AG09319 (cell line): Measurements from ENCODE around the gene HDAC4.

Experiments used
- DNase-seq: peaks from one replicate; pipeline ENCODE4 v3.0.0-alpha.2; 2010; ENCODE audit warnings: low read depth; ENCODE audit errors: extremely low read depth
- CTCF ChIP-seq: IDR thresholded peaks from 2 replicates; pipeline ENCODE4 v1.5.1; 2011; ENCODE audit warnings: low read depth, mild to moderate bottlenecking, inconsistent platforms, low read length, moderate library complexity

Gene HDAC4

DNA sequence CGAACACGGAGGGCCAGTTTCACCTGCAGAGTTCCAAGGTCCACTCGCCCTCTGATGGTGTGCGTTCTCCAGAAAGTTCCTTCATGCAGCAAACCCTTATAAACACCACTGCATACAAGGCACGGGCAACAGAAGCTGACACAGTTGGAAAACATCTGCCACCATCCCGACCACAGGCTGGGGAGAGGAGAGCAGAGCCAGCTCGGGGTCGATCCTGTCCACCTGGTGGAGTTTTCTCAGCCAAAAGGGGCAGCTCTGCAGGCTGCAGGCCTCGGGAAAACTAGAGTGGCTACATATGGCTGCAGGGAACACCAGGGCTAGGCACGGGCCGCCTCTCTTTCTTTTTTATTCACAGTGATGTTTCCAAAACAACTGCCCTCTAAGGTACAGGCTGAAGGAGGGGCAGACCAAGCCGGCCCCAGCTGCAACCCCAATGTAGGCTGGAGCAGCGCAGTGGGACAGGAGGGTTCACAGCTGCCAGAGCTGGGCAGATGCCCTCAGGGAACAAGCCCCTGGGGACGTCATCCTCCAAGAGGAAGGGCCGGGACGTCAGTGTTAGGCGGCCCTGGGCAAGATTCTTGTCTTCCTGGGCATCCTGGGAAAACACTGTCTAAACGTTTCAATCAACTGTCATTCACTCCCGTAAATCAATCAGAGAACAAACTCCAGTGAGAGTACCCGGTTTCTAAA, 278.3 kb downstream of the HDAC4 start:
- DNase-seq: no peak

DNA sequence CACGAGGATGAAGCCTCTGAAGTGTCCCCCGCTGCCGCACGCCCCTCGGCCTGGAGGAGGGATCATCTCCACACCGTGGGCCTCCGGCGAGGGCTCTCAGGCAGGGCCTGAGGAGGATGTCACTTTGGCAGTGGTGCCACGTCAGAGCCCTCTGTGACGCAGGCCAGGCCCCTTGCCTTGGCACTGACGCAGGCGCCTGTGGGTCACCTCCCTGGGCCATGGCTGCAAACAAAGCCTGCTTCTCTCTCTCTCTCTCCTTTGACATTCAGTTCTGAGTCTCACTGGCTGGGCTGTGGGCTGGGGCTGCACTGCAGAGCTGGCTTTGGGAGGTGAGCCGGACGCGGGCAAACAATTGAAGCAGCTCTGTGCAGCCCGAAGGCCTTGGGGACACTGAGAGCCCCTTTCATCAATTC, 279.2 kb downstream of the HDAC4 start:
- no peak for TF ChIP-seq CTCF
- DNase-seq: no peak

More for the DNA sequence above, 278.3 kb downstream of the HDAC4 start:
- TF ChIP-seq CTCF: no peak

DNA sequence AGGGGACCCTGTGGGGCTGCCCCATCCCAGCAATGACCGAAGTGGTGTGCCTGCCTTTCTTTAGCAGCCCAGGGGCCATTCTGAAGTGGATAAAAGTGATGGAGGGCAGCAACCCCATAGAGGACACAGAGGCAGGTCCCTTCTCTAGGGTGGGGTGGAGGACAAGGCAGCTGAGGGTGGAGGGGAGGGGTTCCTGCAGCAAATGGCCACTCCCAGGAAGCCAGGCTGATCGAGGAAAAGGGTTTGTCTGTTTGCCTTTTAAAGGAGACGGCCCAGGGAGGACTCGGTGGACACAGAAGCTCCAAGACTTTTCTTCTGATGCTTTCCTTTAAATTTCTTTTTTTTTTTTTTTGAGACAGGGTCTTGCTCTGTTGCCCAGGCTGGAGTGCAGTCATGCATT, 280.2 kb downstream of the HDAC4 start:
- no peak for DNase-seq
- TF ChIP-seq CTCF: no peak

- no peak for DNase-seq
- TF ChIP-seq CTCF: no peak; the same call in 1 of the 2 replicates
Measured at GRCh38 chr2:239119346-239120126, 281.3 kb downstream of the HDAC4 start.

- no peak for TF ChIP-seq CTCF
- DNase-seq: no peak
Measured at GRCh38 chr2:239118675-239119211, 282.1 kb downstream of the HDAC4 start.

- TF ChIP-seq CTCF: no peak
- DNase-seq: no peak
Measured at GRCh38 chr2:239118264-239118663, 282.6 kb downstream of the HDAC4 start.

GRCh38 chr2:239117831-239118230, 283.0 kb downstream of the HDAC4 start:
- DNase-seq: no peak

More at GRCh38 chr2:239117831-239118230, 283.0 kb downstream of the HDAC4 start:
- TF ChIP-seq CTCF: no peak
